HepG2 (cell line): ENCODE measurements around the gene COL27A1. TPM values are rescaled to one million over a fixed set of nuclear protein-coding genes. Genes with fewer than 3 reads are reported as not detected.

Experiments
- HOXA5 ChIP-seq: sonication (generic); formaldehyde crosslinking; IDR thresholded peaks from 2 replicates; pipeline ENCODE4 v1.4.0; 2020; ENCODE audit warnings: missing genetic modification reagents
- LCORL ChIP-seq, 2 experiments: fragments of 450-650 bp in 1 of 2; sonication (generic) in 1 of 2; formaldehyde crosslinking in 1 of 2; IDR thresholded peaks; 2 replicates each; pipeline versions ENCODE4 v1.5.0 to v1.6.1; 2017 to 2020; ENCODE audit warnings: antibody characterized with exemption in 1 of 2, missing genetic modification reagents in 1 of 2
- NFKB2 ChIP-seq: sonication (generic); formaldehyde crosslinking; IDR thresholded peaks from 2 replicates; pipeline ENCODE4 v1.4.0; 2020; ENCODE audit warnings: missing genetic modification reagents, borderline replicate concordance
- ONECUT2 ChIP-seq: sonication (generic); formaldehyde crosslinking; IDR thresholded peaks from 2 replicates; pipeline ENCODE4 v1.4.0; 2020; ENCODE audit warnings: missing genetic modification reagents
- PCBP2 ChIP-seq: fragments of 200-400 bp; formaldehyde crosslinking; optimal IDR thresholded peaks from 2 replicates; pipeline ENCODE3; 2018; ENCODE audit warnings: low read length, low read depth; ENCODE audit not compliant: poor library complexity, severe bottlenecking
- PTBP1 ChIP-seq: fragments of 200-400 bp; formaldehyde crosslinking; IDR thresholded peaks from 2 replicates; pipeline ENCODE4 v1.6.1; 2018; ENCODE audit warnings: low read length, low read depth; ENCODE audit not compliant: poor library complexity, severe bottlenecking
- RBFOX2 ChIP-seq: fragments of 200-400 bp; formaldehyde crosslinking; IDR thresholded peaks from 2 replicates; pipeline ENCODE4 v1.6.1; 2017; ENCODE audit warnings: low read depth, mild to moderate bottlenecking, low read length
- SMAD3 ChIP-seq: sonication (generic); formaldehyde crosslinking; IDR thresholded peaks from 2 replicates; pipeline ENCODE4 v1.4.0; 2020; ENCODE audit warnings: missing genetic modification reagents
- TCF7 ChIP-seq: sonication (generic); IDR thresholded peaks from 2 replicates; pipeline ENCODE4 v1.6.1; 2016; ENCODE audit warnings: antibody characterized with exemption, low read depth
- ZBTB20 ChIP-seq: sonication (generic); formaldehyde crosslinking; IDR thresholded peaks from 2 replicates; pipeline ENCODE4 v1.8.1; 2023; ENCODE audit warnings: missing genetic modification reagents, low read depth, mild to moderate bottlenecking, borderline replicate concordance
- ZBTB3 ChIP-seq: sonication (generic); formaldehyde crosslinking; IDR thresholded peaks from 2 replicates; pipeline ENCODE4 v1.4.0; 2020; ENCODE audit warnings: low read depth, mild to moderate bottlenecking, moderate library complexity, missing genetic modification reagents, borderline replicate concordance
- ZBTB42 ChIP-seq: sonication (generic); formaldehyde crosslinking; IDR thresholded peaks from 2 replicates; pipeline ENCODE4 v1.5.0; 2020; ENCODE audit warnings: mild to moderate bottlenecking, missing genetic modification reagents
- ZNF230 ChIP-seq: sonication (generic); formaldehyde crosslinking; IDR thresholded peaks from 2 replicates; pipeline ENCODE4 v1.4.0; 2020; ENCODE audit warnings: mild to moderate bottlenecking, missing genetic modification reagents
- ZNF264 ChIP-seq: sonication (generic); formaldehyde crosslinking; IDR thresholded peaks from 2 replicates; pipeline ENCODE4 v1.4.0; 2020; ENCODE audit warnings: missing genetic modification reagents
- ZNF350 ChIP-seq: sonication (generic); formaldehyde crosslinking; IDR thresholded peaks from 2 replicates; pipeline ENCODE4 v1.4.0; 2020; ENCODE audit warnings: mild to moderate bottlenecking, low read depth, missing genetic modification reagents, borderline replicate concordance
- ZNF557 ChIP-seq: sonication (generic); formaldehyde crosslinking; IDR thresholded peaks from 2 replicates; pipeline ENCODE4 v1.4.0; 2020; ENCODE audit warnings: missing genetic modification reagents
- ZSCAN25 ChIP-seq: sonication (generic); formaldehyde crosslinking; IDR thresholded peaks from 2 replicates; pipeline ENCODE4 v1.8.0; 2022; ENCODE audit warnings: mild to moderate bottlenecking, missing genetic modification reagents
- polyA plus RNA-seq, 8 experiments: library from polyadenylated mRNA; depleted of rRNA in 3 of 8; stranded (reverse) in 7 of 8; unstranded in 1 of 8; fragments of >200 nt; fragmentation: Illumina TruSeq in 4 of 8; extraction: Trizol in 4 of 8; gene quantifications; 2 replicates each; pipeline versions ENCODE4 v1.2.1 to v1.2.3, GENCODE V29; 2011 to 2016; ENCODE audit warnings: low read depth in 4 of 8, missing spikeins in 1 of 8, mixed read lengths in 1 of 8; ENCODE audit not compliant: insufficient read depth in 1 of 8
- total RNA-seq, 5 experiments: library from RNA; depleted of rRNA; stranded (reverse); fragments of >200 nt; fragmentation: Illumina TruSeq; extraction: Trizol; gene quantifications; 2 replicates each; pipeline ENCODE4 v1.2.3, GENCODE V29; 2016; ENCODE audit warnings: low read depth in 1 of 5
- TF ChIP-seq, protein P1 (sequence below): sonication (generic); formaldehyde crosslinking; IDR thresholded peaks from 2 replicates; pipeline ENCODE4 v1.5.1; 2020; ENCODE audit warnings: mild to moderate bottlenecking, moderate library complexity, missing genetic modification reagents
- TF ChIP-seq, protein P2 (sequence below): IDR thresholded peaks from 2 replicates; pipeline ENCODE4 v1.6.1; 2012; ENCODE audit warnings: inconsistent platforms
- TF ChIP-seq, protein P3 (sequence below): sonication (generic); formaldehyde crosslinking; IDR thresholded peaks from 2 replicates; pipeline ENCODE4 v1.8.0; 2022; ENCODE audit warnings: missing genetic modification reagents, mild to moderate bottlenecking, moderate library complexity, borderline replicate concordance
- TF ChIP-seq, protein P4 (sequence below): sonication (generic); formaldehyde crosslinking; IDR thresholded peaks from 2 replicates; pipeline ENCODE4 v1.4.0; 2020; ENCODE audit warnings: mild to moderate bottlenecking, missing genetic modification reagents
- TF ChIP-seq, protein P5 (sequence below): sonication (generic); formaldehyde crosslinking; IDR thresholded peaks from 2 replicates; pipeline ENCODE4 v1.5.0; 2020; ENCODE audit warnings: mild to moderate bottlenecking, missing genetic modification reagents

COL27A1 gene
- total and polyA plus RNA-seq, 2 of the 13 experiments (the other 11 are each of a cell fraction or from before 2014, with no cell fraction given): 71.3 to 89.1 TPM

DNA sequence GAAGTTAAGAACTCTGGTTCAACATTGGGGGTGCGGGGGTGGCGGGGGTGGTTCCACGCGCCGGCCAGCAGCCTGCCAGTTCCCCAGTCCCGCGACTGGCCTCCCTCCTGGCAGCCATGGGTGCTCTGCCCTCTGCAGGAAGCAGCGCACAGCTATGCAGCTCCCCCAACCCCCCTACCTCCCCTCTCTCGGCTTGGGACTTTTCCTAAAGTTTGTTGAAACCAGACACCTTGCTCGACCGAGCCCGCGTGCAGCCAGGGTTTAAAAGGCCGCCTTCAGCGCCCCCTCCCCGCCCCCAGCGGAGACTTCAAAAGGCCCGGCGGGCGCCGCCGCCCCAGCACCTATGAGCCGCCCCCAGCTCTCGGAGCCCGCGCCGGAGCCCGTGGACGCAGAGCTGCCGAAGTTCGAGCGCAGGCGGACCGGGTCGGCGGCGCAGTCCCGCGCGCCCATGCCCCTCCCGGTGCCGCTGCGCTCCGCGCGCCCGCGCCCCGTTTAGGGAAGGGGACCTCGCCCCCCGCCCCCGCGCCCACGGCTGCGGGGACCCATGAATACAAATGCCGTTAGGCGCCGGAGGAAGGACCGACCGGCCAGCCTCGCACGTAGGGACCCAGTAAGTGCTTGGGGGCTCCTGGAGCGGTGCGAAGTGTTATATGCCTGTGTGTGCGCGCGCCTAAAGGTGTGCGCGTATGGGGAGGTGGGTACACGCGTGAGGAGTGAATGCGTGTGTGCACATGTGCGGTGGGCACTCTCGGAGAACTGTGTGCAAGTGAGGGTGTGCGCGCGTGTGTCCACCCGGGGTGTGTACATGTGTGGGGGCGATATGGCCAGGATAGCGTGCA, 1.4 kb upstream of the COL27A1 start (continued):
- TF ChIP-seq, protein P1, sequence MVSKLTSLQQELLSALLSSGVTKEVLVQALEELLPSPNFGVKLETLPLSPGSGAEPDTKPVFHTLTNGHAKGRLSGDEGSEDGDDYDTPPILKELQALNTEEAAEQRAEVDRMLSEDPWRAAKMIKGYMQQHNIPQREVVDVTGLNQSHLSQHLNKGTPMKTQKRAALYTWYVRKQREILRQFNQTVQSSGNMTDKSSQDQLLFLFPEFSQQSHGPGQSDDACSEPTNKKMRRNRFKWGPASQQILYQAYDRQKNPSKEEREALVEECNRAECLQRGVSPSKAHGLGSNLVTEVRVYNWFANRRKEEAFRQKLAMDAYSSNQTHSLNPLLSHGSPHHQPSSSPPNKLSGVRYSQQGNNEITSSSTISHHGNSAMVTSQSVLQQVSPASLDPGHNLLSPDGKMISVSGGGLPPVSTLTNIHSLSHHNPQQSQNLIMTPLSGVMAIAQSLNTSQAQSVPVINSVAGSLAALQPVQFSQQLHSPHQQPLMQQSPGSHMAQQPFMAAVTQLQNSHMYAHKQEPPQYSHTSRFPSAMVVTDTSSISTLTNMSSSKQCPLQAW: peak; percentile 60; the same call in 1 of the 2 replicates
- TF ChIP-seq ZNF230 (CRISPR knock-in tag): no peak
- peak; percentile 97 for TF ChIP-seq RBFOX2
- TF ChIP-seq NFKB2 (CRISPR knock-in tag): peak; percentile 71; the same call in 1 of the 2 replicates
- peak; percentile 65 for TF ChIP-seq ZNF350 (CRISPR knock-in tag)
- TF ChIP-seq SMAD3 (CRISPR knock-in tag): peak; percentile 58
- peak; percentile 82 for TF ChIP-seq ZSCAN25 (CRISPR knock-in tag)
- TF ChIP-seq ZNF264: no peak; the same call in 1 of the 2 replicates
- peak; percentile 19; the same call in 1 of the 2 replicates for TF ChIP-seq HOXA5
- no peak for TF ChIP-seq ZBTB42 (CRISPR knock-in tag)
- TF ChIP-seq ZBTB20: peak; percentile 53; the same call in 1 of the 2 replicates
- TF ChIP-seq ONECUT2 (CRISPR knock-in tag): peak; percentile 42; the same call in 1 of the 2 replicates
- TF ChIP-seq, protein P2, sequence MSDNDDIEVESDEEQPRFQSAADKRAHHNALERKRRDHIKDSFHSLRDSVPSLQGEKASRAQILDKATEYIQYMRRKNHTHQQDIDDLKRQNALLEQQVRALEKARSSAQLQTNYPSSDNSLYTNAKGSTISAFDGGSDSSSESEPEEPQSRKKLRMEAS: peak; percentile 70
- TF ChIP-seq, protein P3, sequence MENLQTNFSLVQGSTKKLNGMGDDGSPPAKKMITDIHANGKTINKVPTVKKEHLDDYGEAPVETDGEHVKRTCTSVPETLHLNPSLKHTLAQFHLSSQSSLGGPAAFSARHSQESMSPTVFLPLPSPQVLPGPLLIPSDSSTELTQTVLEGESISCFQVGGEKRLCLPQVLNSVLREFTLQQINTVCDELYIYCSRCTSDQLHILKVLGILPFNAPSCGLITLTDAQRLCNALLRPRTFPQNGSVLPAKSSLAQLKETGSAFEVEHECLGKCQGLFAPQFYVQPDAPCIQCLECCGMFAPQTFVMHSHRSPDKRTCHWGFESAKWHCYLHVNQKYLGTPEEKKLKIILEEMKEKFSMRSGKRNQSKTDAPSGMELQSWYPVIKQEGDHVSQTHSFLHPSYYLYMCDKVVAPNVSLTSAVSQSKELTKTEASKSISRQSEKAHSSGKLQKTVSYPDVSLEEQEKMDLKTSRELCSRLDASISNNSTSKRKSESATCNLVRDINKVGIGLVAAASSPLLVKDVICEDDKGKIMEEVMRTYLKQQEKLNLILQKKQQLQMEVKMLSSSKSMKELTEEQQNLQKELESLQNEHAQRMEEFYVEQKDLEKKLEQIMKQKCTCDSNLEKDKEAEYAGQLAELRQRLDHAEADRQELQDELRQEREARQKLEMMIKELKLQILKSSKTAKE (CRISPR knock-in tag): peak; percentile 79
- TF ChIP-seq TCF7: peak; percentile 96
- TF ChIP-seq ZBTB3 (CRISPR knock-in tag): no peak
- TF ChIP-seq PCBP2: no peak
- TF ChIP-seq, protein P4, sequence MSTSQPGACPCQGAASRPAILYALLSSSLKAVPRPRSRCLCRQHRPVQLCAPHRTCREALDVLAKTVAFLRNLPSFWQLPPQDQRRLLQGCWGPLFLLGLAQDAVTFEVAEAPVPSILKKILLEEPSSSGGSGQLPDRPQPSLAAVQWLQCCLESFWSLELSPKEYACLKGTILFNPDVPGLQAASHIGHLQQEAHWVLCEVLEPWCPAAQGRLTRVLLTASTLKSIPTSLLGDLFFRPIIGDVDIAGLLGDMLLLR (CRISPR knock-in tag): peak; percentile 54; the same call in 1 of the 2 replicates
- no peak for TF ChIP-seq ZNF557 (CRISPR knock-in tag)
- TF ChIP-seq PTBP1: peak; percentile 27
- TF ChIP-seq, protein P5, sequence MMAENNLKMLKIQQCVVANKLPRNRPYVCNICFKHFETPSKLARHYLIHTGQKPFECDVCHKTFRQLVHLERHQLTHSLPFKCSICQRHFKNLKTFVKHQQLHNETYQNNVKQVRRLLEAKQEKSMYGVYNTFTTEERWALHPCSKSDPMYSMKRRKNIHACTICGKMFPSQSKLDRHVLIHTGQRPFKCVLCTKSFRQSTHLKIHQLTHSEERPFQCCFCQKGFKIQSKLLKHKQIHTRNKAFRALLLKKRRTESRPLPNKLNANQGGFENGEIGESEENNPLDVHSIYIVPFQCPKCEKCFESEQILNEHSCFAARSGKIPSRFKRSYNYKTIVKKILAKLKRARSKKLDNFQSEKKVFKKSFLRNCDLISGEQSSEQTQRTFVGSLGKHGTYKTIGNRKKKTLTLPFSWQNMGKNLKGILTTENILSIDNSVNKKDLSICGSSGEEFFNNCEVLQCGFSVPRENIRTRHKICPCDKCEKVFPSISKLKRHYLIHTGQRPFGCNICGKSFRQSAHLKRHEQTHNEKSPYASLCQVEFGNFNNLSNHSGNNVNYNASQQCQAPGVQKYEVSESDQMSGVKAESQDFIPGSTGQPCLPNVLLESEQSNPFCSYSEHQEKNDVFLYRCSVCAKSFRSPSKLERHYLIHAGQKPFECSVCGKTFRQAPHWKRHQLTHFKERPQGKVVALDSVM (CRISPR knock-in tag): peak; percentile 52; the same call in 1 of the 2 replicates
- no peak for TF ChIP-seq LCORL (IDR thresholded peaks at IDR 0.05)
- peak; percentile 98 for TF ChIP-seq LCORL (CRISPR knock-in tag; IDR thresholded peaks at IDR 0.05)
